Psoas muscle (tissue), 8 donors: Measurements from ENCODE around the gene VPS54. TPM values are rescaled to one million over a fixed set of nuclear protein-coding genes. Genes with fewer than 3 reads are reported as not detected.
A peak's percentile ranks its signal among the peaks of the same experiment; 100 is the strongest.

ENCODE experiments used
- ATAC-seq, 4 donors: fragments of 200-7000 bp; cut with Tn5 transposase; one replicate each; pipeline ENCODE4 v1.9.1; 2020; ENCODE audit warnings: moderate library complexity in 3 of 4, mild to moderate bottlenecking in 2 of 4
- DNase-seq, 2 donors: peaks; one replicate each; pipeline ENCODE4 v3.0.0-alpha.2; 2020
- H3K27ac ChIP-seq: fragments of 200-600 bp; one replicate; pipeline ENCODE4 v1.8.0; 2022
- H3K27me3 ChIP-seq, 3 donors: fragments of 200-600 bp in 1 of 3; one replicate each; pipeline versions ENCODE4 v1.6.1 to v1.8.0; 2013 to 2022; ENCODE audit warnings: low read length in 2 of 3, mild to moderate bottlenecking in 2 of 3, moderate library complexity in 1 of 3; ENCODE audit not compliant: insufficient read depth in 3 of 3
- H3K36me3 ChIP-seq, 2 donors: fragments of 200-600 bp in 1 of 2; one replicate each; pipeline versions ENCODE4 v1.6.1 to v1.8.0; 2013 to 2022; ENCODE audit warnings: low read depth in 1 of 2, mild to moderate bottlenecking in 1 of 2, moderate library complexity in 1 of 2; ENCODE audit not compliant: insufficient read depth in 1 of 2
- H3K4me1 ChIP-seq: fragments of 200-600 bp; one replicate; pipeline ENCODE4 v1.8.0; 2022
- H3K4me3 ChIP-seq: fragments of 200-600 bp; one replicate; pipeline ENCODE4 v1.8.0; 2022; ENCODE audit warnings: mild to moderate bottlenecking
- H3K9me3 ChIP-seq: fragments of 200-600 bp; one replicate; pipeline ENCODE4 v1.8.0; 2022
- WGBS, 3 donors: extraction: QIAGEN DNeasy Blood & Tissue Kit; methylation state at CpG; one replicate each; pipeline versions ENCODE4 v1.1.6 to v1.1.7; 2013; 5-methylcytosine and 5-hydroxymethylcytosine counted together
- intact Hi-C, 2 donors: fragments of 100-400 bp; cut with DNase I; formaldehyde crosslinking; loops; one replicate each; pipeline versions ENCODE4 v1.11.0 to v1.14.2; 2022
- polyA plus RNA-seq, 3 donors: library from polyadenylated mRNA; stranded (reverse); fragments of 200-250 nt; gene quantifications; one replicate each; pipeline ENCODE4 v1.2.3, GENCODE V29; 2013
- total RNA-seq, 4 donors: library from RNA; stranded (reverse); fragmentation: NEBNext Ultra II Directional in 2 of 4; extraction: Animal tissue kit (Norgen Biotek cat#: 25700) in 2 of 4; gene quantifications; one replicate each; pipeline versions ENCODE4 v1.2.1 to v1.2.4, GENCODE V29; 2021 to 2023
- TF ChIP-seq, protein P1 (sequence below): fragments of 200-600 bp; IDR thresholded peaks from one replicate; pipeline ENCODE4 v1.8.0; 2022; ENCODE audit warnings: antibody characterized with exemption
- donor health status: healthy with polysubstance abuse.
- donor health status: DM: no; HTN: no; CAD: no; lungs with moderate emphysema.
- donor health status: Bipolar disorder and iron deficiency.
- donor health status: healthy.
- donor health status: DM: yes; HTN: yes; CAD: no.
- donor health status: DM: no; HTN: no; CAD: no.
- donor health status: DM: no; HTN: no; CAD: no.
- donor health status: DM: yes; HTN: yes; CAD: no.

Gene VPS54
- total and polyA plus RNA-seq, 7 donors = 5.1 to 9.9 (median 8.2) TPM

DNA sequence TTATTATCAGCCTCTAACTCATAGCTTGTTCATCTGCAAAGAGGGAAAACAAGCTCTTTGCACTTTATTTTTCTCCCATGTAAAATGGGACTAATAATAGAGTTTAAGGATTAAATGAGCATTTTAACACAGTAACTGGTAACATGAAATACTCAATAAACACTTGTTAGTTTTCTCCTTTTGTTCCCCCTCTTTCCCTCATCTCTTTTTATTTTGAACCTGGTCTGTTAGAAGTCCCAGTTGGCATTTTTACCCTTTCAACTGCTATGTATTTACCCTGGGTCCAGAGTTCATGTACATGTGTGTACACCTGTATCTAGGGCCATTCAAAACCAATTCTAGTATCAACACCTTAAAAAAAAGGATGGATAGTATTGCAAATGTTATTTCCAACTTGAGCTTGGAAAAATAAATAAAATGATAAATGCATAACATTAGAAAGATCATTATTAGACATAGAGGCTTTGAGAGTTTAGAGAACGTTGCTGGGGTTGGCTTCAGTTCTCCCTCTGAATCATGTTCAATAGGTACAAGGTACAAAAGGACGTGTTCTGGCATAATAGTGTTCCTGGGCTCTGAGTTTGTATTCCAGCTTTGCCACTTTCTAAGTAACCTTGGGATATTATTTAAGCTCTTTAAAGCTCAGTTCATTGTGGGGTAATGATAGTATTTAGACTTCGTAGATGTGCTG, 5.2 kb upstream of the VPS54 start:
- Histone ChIP-seq H3K27me3 (no peaks in the 10 kb centered on the region), H3K27ac (no peak overlapping the region), H3K4me3 (no peak overlapping the region), H3K4me1 (no peaks in the 10 kb centered on the region), H3K36me3 (no peaks in the 10 kb centered on the region), H3K9me3 (no peaks in the 10 kb centered on the region)
- DNase-seq (no peak), ATAC-seq (no peak)
- intact Hi-C loops = no loop called here
- TF ChIP-seq, protein P1, sequence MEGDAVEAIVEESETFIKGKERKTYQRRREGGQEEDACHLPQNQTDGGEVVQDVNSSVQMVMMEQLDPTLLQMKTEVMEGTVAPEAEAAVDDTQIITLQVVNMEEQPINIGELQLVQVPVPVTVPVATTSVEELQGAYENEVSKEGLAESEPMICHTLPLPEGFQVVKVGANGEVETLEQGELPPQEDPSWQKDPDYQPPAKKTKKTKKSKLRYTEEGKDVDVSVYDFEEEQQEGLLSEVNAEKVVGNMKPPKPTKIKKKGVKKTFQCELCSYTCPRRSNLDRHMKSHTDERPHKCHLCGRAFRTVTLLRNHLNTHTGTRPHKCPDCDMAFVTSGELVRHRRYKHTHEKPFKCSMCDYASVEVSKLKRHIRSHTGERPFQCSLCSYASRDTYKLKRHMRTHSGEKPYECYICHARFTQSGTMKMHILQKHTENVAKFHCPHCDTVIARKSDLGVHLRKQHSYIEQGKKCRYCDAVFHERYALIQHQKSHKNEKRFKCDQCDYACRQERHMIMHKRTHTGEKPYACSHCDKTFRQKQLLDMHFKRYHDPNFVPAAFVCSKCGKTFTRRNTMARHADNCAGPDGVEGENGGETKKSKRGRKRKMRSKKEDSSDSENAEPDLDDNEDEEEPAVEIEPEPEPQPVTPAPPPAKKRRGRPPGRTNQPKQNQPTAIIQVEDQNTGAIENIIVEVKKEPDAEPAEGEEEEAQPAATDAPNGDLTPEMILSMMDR = no peak
- 81 to 94% (median 92%) methylated on average over 3 of the region's 3 CpGs for WGBS, 3 donors

DNA sequence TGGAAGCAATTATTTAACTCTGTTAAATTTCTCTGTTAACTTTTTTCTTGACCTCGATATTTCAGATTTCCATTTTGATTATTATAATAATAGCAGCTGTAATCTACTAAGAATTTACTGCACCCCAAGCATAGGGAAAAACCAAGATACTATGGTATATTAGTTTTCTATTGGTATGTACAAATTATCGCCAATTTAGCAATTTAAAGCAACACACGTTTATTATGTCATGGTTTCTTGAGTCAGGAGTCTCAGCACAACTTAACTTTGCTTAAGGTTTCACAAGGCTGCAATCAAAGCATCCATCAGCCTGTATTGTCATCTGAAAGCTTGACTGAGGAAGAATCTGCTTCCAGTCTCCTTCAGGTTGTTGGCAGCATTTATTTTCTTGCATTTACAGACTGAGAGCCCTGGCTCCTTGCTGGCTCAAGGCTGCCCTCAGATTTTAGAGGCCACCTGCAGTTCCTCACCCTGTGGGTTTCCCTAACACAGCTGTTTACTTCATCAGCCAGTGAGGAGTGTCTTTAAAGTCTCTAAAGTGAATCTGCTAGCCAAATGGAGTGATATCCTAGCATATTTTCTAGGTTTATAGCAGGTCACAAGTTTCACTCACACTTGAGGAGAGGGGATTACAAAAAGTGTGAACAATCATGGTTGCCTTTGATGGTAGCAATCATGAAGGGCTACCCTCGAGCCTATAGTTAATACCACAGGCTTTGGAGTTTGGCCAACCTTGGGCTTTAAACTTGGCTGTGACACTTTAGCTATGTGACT, 4.4 kb upstream of the VPS54 start:
- no peak for DNase-seq
- TF ChIP-seq, protein P1 = no peak
- intact Hi-C loops = no loop called here
- Histone ChIP-seq H3K36me3 (no peaks in the 10 kb centered on the region), H3K4me3 (no peak overlapping the region), H3K27me3 (no peaks in the 10 kb centered on the region), H3K27ac (no peak overlapping the region), H3K9me3 (no peaks in the 10 kb centered on the region), H3K4me1 (no peaks in the 10 kb centered on the region)
- no peak for ATAC-seq
- 72 to 76% (median 73%) methylated on average over 4 of the region's 4 CpGs for WGBS, 3 donors

DNA sequence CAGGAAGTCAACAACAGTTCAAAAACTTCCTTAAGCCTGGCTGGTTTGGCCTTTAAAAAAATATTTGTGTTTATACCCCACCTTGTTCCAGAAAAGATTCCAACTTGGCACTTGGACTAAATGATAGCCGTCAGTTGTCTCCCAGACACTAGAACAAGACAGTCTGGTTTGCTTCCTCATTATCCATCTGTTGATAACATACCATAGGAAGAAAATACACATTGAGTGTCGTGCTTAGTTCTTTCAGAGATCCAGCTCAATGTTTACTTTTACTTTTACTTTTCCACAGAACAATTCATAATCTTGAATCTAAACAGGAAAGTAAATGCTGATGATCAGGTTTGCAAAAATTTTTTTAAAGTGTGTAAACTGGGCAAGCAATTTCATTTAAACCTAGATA, 2.4 kb upstream of the VPS54 start:
- H3K4me1 ChIP-seq = peaks cover 10% of the 10 kb centered on the region
- H3K27me3 ChIP-seq = no peaks in the 10 kb centered on the region
- H3K36me3 ChIP-seq = no peaks in the 10 kb centered on the region
- ATAC-seq (no peak), DNase-seq (no peak)
- WGBS, 3 donors = 29 to 45% (median 42%) methylated on average over 2 of the region's 2 CpGs
- H3K9me3 ChIP-seq = no peaks in the 10 kb centered on the region
- peak overlapping the region; percentile 26 for H3K27ac ChIP-seq
- intact Hi-C loops = no loop called here
- TF ChIP-seq, protein P1 = no peak
- no peak overlapping the region for H3K4me3 ChIP-seq

DNA sequence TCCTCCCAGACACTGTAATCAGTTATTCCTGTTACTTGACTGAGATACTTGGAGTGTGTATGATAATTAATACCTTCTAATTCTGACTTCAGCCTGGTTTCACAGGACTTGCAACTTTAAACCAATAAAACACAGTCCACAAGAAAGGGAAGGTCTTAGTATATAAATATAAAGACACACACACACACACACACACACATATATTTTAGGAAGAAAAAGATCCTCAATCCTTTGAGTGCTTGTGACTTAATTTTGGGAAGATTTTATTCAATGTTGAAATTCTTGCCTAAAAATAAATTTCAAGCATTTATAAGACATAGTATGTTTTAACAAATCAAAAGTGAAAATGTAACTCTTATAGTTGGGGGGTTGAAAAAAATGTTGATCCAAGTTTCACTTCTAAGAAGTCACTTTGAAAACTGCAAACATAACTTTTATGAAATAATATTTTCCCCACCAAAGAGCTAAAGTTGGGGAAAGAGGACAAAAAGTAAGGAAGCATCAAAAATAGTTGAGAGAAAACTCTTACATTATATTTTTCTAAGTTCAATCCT, 824 bp upstream of the VPS54 start:
- Histone ChIP-seq H3K27me3 (no peaks in the 10 kb centered on the region), H3K27ac (peak overlapping the region; percentile 95), H3K36me3 (no peaks in the 10 kb centered on the region), H3K4me3 (peak overlapping the region; percentile 81), H3K4me1 (peaks cover 25% of the 10 kb centered on the region), H3K9me3 (no peaks in the 10 kb centered on the region)
- intact Hi-C loops = no loop called here
- DNase-seq = no peak
- TF ChIP-seq, protein P1 = no peak
- peak in 1 of 4 donors; percentile 18 for ATAC-seq
